Nephron progenitor cell (in vitro differentiated cells): ENCODE measurements around the gene CPEB4.

Experiments
- DNase-seq: peaks from one replicate; pipeline ENCODE4 v3.0.0; 2021
- H3K27ac Mint-ChIP-seq: 2 replicates; pipeline ENCODE4 v1.8.0; 2021; ENCODE audit warnings: mild to moderate bottlenecking, moderate library complexity, mixed read lengths
- H3K27me3 Mint-ChIP-seq: 2 replicates; pipeline ENCODE4 v1.8.0; 2021; ENCODE audit warnings: mild to moderate bottlenecking, low read depth, mixed read lengths; ENCODE audit not compliant: poor library complexity
- H3K36me3 Mint-ChIP-seq: 2 replicates; pipeline ENCODE4 v1.8.0; 2021; ENCODE audit warnings: low read depth, mixed read lengths
- H3K4me1 Mint-ChIP-seq: 2 replicates; pipeline ENCODE4 v1.8.0; 2021; ENCODE audit warnings: mixed read lengths
- H3K4me3 Mint-ChIP-seq: 2 replicates; pipeline ENCODE4 v1.8.0; 2021; ENCODE audit warnings: mild to moderate bottlenecking, moderate library complexity, mixed read lengths
- H3K9me3 Mint-ChIP-seq: 2 replicates; pipeline ENCODE4 v1.8.0; 2021; ENCODE audit warnings: mild to moderate bottlenecking, moderate library complexity, mixed read lengths
- CTCF ChIP-seq: fragments of 200-600 bp; sonication (generic); IDR thresholded peaks from 2 replicates; pipeline ENCODE4 v1.5.0; 2021; ENCODE audit warnings: antibody characterized with exemption

Gene CPEB4

GRCh38 chr5:173973616-173973969, 85.4 kb downstream of the CPEB4 start:
- Mint-ChIP-seq H3K27ac (no peak overlapping the region), H3K4me1 (peaks cover 51% of the 10 kb centered on the region), H3K27me3 (peaks cover 4% of the 10 kb centered on the region), H3K36me3 (peaks cover 2% of the 10 kb centered on the region), H3K9me3 (peaks cover 23% of the 10 kb centered on the region), H3K4me3 (peak overlapping the region; percentile 85)
- no peak for DNase-seq
- no peak for TF ChIP-seq CTCF

GRCh38 chr5:173974688-173975239, 86.6 kb downstream of the CPEB4 start:
- H3K4me3 Mint-ChIP-seq = no peak overlapping the region
- H3K27me3 Mint-ChIP-seq = peaks cover 4% of the 10 kb centered on the region
- H3K9me3 Mint-ChIP-seq = peaks cover 26% of the 10 kb centered on the region
- DNase-seq = no peak
- peak overlapping the region; percentile 52 for H3K27ac Mint-ChIP-seq
- TF ChIP-seq CTCF = no peak
- H3K36me3 Mint-ChIP-seq = peaks cover 5% of the 10 kb centered on the region
- H3K4me1 Mint-ChIP-seq = peaks cover 39% of the 10 kb centered on the region

GRCh38 chr5:173981185-173981761, 93.1 kb downstream of the CPEB4 start:
- Mint-ChIP-seq H3K27me3 (peaks cover 3% of the 10 kb centered on the region), H3K36me3 (peaks cover 15% of the 10 kb centered on the region), H3K27ac (no peak overlapping the region), H3K9me3 (peaks cover 44% of the 10 kb centered on the region), H3K4me1 (peaks cover 13% of the 10 kb centered on the region), H3K4me3 (no peak overlapping the region)
- TF ChIP-seq CTCF = no peak
- no peak for DNase-seq

GRCh38 chr5:173984218-173984617, 96.1 kb downstream of the CPEB4 start:
- TF ChIP-seq CTCF = peak; percentile 43
- DNase-seq = no peak
- H3K4me1 Mint-ChIP-seq = peaks cover 13% of the 10 kb centered on the region
- no peak overlapping the region for H3K27ac Mint-ChIP-seq
- H3K9me3 Mint-ChIP-seq = peaks cover 20% of the 10 kb centered on the region
- peaks cover 10% of the 10 kb centered on the region for H3K36me3 Mint-ChIP-seq
- H3K4me3 Mint-ChIP-seq = no peak overlapping the region
- H3K27me3 Mint-ChIP-seq = peaks cover 3% of the 10 kb centered on the region

GRCh38 chr5:173988554-173989431, 100.6 kb downstream of the CPEB4 start, which contains the start of gene C5orf47:
Gene C5orf47 (plus strand): TSS chr5:173989170. CDS start chr5:173989264, 94 bp downstream.
- no peak for TF ChIP-seq CTCF
- Mint-ChIP-seq H3K4me1 (no peaks in the 10 kb centered on the region), H3K4me3 (no peak within 1 kb of the TSS), H3K27ac (no peak within 1 kb of the TSS), H3K36me3 (peaks cover 5% of the 10 kb centered on the region), H3K9me3 (peaks cover 6% of the 10 kb centered on the region), H3K27me3 (no peaks in the 10 kb centered on the region)
- DNase-seq = no peak
